Measurements from ENCODE around the gene CD3E.

DNA sequence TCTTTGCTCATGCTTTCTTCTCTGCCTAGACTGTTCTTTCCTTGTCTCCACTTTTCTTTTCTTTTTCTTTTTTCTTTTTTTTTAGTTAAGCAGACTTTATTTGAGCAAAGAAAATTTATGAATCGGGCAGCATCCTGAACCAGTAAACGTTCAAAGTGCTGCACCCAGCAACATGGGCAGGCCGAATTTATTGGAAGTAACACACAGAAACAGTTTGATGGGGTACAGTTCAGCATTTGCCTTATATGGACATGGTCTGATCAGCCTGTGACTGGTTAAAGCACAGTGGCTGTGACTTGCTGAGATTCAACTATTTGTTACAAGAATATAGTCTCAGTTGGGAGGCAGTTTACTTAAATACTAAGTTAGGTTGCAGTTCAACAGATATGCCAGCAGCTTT is 16.0 kb downstream of the CD3E start:
- TF ChIP-seq, protein P1, sequence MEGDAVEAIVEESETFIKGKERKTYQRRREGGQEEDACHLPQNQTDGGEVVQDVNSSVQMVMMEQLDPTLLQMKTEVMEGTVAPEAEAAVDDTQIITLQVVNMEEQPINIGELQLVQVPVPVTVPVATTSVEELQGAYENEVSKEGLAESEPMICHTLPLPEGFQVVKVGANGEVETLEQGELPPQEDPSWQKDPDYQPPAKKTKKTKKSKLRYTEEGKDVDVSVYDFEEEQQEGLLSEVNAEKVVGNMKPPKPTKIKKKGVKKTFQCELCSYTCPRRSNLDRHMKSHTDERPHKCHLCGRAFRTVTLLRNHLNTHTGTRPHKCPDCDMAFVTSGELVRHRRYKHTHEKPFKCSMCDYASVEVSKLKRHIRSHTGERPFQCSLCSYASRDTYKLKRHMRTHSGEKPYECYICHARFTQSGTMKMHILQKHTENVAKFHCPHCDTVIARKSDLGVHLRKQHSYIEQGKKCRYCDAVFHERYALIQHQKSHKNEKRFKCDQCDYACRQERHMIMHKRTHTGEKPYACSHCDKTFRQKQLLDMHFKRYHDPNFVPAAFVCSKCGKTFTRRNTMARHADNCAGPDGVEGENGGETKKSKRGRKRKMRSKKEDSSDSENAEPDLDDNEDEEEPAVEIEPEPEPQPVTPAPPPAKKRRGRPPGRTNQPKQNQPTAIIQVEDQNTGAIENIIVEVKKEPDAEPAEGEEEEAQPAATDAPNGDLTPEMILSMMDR (IDR thresholded peaks at IDR 0.05), result no peak
- TF ChIP-seq POLR2A (IDR thresholded peaks at IDR 0.05), result no peak

All from lower leg skin (tissue), 3 donors.